Thyroid gland (tissue), 4 donors: Measurements from ENCODE around the gene POC1A. TPM values are rescaled to one million over a fixed set of nuclear protein-coding genes. Genes with fewer than 3 reads are reported as not detected.

Experiments used
- DNase-seq, 2 donors: peaks; one replicate each; pipeline ENCODE4 v3.0.0-alpha.2; 2019
- H3K27ac ChIP-seq, 3 donors: fragments of 200-600 bp; sonication (generic); 1 replicate in 2 of 3; 2 replicates in 1 of 3; pipeline ENCODE4 v1.5.1; 2016 to 2019; ENCODE audit warnings: mild to moderate bottlenecking in 1 of 3, moderate library complexity in 1 of 3
- H3K27me3 ChIP-seq: fragments of 200-600 bp; sonication (generic); one replicate; pipeline ENCODE4 v1.5.1; 2019
- H3K36me3 ChIP-seq, 2 donors: fragments of 200-600 bp; sonication (generic); one replicate each; pipeline ENCODE4 v1.5.1; 2016 to 2019
- H3K4me1 ChIP-seq, 2 donors: fragments of 200-600 bp; sonication (generic); one replicate each; pipeline ENCODE4 v1.5.1; 2017 to 2019
- H3K4me3 ChIP-seq, 3 donors: fragments of 200-600 bp; sonication (generic); replicated peaks in 1 of 3; 1 replicate in 2 of 3; 2 replicates in 1 of 3; pipeline ENCODE4 v1.5.1; 2016; ENCODE audit warnings: mild to moderate bottlenecking in 1 of 3
- H3K9me3 ChIP-seq: fragments of 200-600 bp; sonication (generic); one replicate; pipeline ENCODE4 v1.5.1; 2017
- POLR2A ChIP-seq, 2 donors: fragments of 450-650 bp; IDR thresholded peaks; one replicate each; pipeline ENCODE4 v1.6.1; 2017; ENCODE audit warnings: antibody characterized with exemption in 2 of 2, mild to moderate bottlenecking in 2 of 2, moderate library complexity in 1 of 2
- WGBS, 2 donors: methylation state at CpG; one replicate each; pipeline ENCODE4 v1.1.5; 2017; 5-methylcytosine and 5-hydroxymethylcytosine counted together
- intact Hi-C: fragments of 100-400 bp; cut with DNase I; formaldehyde crosslinking; loops from one replicate; pipeline ENCODE4 v1.15.1; 2023
- total RNA-seq, 4 donors: library from RNA; depleted of rRNA; stranded (reverse); fragments of >200 nt; gene quantifications; one replicate each; pipeline ENCODE4 v1.2.3, GENCODE V29; 2016
- TF ChIP-seq, protein P1 (sequence below), 6 experiments: fragments of 200-600 bp in 3 of 6; fragments of 450-650 bp in 3 of 6; sonication (generic) in 3 of 6; IDR thresholded peaks; one replicate each; pipeline ENCODE4 v1.5.1; 2016 to 2019; ENCODE audit warnings: antibody characterized with exemption in 6 of 6, mild to moderate bottlenecking in 2 of 6, inconsistent platforms in 1 of 6, moderate library complexity in 1 of 6

The POC1A gene
- total RNA-seq, 4 donors from 2014 or later, result 0.40 to 2.8 (median 1.5) TPM

DNA sequence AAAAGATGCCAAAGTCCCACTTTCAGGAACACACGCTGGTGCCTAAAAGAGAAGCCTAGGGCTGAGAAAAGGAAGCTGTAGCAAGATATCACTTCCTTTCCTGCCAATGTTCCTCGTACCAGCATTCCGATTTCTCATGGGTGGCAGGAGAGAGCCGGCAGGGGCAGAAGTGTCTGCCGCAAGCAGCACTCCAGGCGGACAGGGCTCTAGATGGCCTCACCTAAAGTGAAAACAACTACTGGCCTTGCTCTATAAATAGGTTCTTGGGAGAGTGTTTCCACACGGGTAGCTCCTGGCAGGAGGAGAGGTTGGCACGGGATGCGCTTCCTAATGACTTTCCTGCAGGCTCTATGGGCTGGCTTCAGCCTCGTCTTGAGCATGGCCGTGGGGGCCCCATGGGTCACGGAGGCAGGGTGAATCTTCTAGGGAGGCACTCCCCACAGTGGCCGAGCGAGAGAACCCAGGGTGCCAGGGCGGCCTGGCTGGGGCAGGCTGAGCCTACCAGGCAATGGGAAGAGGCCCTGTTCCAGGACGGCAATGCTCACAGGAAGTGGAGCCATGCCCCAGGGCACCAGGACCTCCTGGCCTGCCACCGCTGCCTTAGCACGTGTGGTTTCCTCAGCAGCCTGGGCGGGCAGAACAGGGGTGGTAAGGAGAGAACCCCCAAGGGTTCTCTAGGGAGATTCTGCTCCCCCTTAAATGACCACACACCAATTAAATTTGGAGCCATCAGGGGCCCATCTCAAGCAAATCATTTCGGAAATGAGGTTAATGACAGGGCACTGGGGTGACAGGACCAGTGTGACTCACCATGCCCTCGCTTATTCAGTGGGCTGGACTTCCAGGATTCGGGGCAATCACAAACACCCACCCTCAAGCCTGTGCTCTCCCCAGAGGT lies 83.2 kb downstream of the POC1A start:
- 43 to 61% methylated on average over 11 to 22 of the region's 22 CpGs for WGBS, 2 donors
- peaks cover 19 to 22% of the 10 kb centered on the region in 2 donors for H3K4me1 ChIP-seq
- no peak overlapping the region for H3K4me3 ChIP-seq
- peak in 1 of 2 donors; percentile 43 for TF ChIP-seq POLR2A (IDR thresholded peaks at IDR 0.05)
- TF ChIP-seq, protein P1, sequence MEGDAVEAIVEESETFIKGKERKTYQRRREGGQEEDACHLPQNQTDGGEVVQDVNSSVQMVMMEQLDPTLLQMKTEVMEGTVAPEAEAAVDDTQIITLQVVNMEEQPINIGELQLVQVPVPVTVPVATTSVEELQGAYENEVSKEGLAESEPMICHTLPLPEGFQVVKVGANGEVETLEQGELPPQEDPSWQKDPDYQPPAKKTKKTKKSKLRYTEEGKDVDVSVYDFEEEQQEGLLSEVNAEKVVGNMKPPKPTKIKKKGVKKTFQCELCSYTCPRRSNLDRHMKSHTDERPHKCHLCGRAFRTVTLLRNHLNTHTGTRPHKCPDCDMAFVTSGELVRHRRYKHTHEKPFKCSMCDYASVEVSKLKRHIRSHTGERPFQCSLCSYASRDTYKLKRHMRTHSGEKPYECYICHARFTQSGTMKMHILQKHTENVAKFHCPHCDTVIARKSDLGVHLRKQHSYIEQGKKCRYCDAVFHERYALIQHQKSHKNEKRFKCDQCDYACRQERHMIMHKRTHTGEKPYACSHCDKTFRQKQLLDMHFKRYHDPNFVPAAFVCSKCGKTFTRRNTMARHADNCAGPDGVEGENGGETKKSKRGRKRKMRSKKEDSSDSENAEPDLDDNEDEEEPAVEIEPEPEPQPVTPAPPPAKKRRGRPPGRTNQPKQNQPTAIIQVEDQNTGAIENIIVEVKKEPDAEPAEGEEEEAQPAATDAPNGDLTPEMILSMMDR (IDR thresholded peaks at IDR 0.05), result peak in 3 of 6 experiments; percentile 31 to 50 (median 33)
- intact Hi-C loops, result no loop called here
- no peaks in the 10 kb centered on the region for H3K36me3 ChIP-seq
- peak; percentile 89 to 91 for DNase-seq
- H3K9me3 ChIP-seq, result no peaks in the 10 kb centered on the region
- H3K27ac ChIP-seq, result peak overlapping the region; percentile 70 to 93 (median 82)
- no peaks in the 10 kb centered on the region for H3K27me3 ChIP-seq

DNA sequence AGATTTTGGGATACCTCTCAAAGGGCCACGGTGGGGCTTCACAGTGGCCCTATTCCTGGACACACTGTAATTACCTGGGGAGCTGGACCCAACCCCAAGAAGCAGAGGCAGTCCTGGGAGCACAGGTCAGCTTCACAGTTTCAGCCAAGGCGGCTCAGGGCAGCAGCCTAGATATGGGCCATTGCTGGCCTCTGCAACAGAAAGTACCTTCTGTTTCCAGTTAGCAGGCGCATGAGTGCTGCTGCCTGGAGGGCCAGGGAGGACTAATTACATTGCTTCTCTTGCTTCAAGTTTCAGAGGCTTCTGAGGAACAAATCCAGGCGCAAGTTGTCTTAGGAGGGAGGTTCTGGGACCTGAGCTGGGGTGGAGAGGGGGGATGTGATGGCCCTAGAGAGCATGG lies 84.4 kb downstream of the POC1A start:
- DNase-seq, result no peak
- Histone ChIP-seq H3K36me3 (no peaks in the 10 kb centered on the region), H3K27me3 (no peaks in the 10 kb centered on the region), H3K27ac (peak overlapping the region in 2 of 3 donors; percentile 82 to 93), H3K9me3 (no peaks in the 10 kb centered on the region), H3K4me3 (no peak overlapping the region), H3K4me1 (peaks cover 19 to 22% of the 10 kb centered on the region in 2 donors)
- intact Hi-C loops, result no loop called here
- TF ChIP-seq, protein P1 (IDR thresholded peaks at IDR 0.05), result no peak
- TF ChIP-seq POLR2A (IDR thresholded peaks at IDR 0.05), result no peak
- 93 to 100% methylated on average over 1 to 4 of the region's 4 CpGs for WGBS, 2 donors

DNA sequence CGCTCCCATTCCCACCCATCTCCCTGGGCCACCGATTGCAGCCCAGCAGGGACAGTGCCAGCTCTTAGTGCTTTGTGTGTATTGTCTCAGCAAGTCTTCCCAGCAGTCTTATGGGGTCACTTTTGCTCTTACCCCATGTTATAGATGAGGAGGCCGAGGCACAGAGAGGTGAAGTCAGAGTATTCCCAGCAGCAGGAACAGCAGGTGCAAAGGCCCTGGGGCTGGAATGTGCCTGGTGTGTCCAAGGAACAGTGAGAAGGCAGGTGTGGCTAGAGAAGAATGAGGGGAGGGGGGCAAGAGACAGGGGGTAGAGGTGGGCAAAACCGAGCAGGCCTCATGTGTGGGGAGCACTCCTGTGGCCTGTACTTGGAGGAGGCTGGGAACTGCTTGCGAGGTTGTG lies 85.1 kb downstream of the POC1A start:
- Histone ChIP-seq H3K27me3 (no peaks in the 10 kb centered on the region), H3K4me1 (peaks cover 19 to 22% of the 10 kb centered on the region in 2 donors), H3K9me3 (no peaks in the 10 kb centered on the region), H3K4me3 (no peak overlapping the region), H3K27ac (no peak overlapping the region), H3K36me3 (no peaks in the 10 kb centered on the region)
- 94 to 96% methylated on average over 5 of the region's 5 CpGs for WGBS, 2 donors
- intact Hi-C loops, result no loop called here
- DNase-seq, result no peak
- no peak for TF ChIP-seq POLR2A (IDR thresholded peaks at IDR 0.05)

DNA sequence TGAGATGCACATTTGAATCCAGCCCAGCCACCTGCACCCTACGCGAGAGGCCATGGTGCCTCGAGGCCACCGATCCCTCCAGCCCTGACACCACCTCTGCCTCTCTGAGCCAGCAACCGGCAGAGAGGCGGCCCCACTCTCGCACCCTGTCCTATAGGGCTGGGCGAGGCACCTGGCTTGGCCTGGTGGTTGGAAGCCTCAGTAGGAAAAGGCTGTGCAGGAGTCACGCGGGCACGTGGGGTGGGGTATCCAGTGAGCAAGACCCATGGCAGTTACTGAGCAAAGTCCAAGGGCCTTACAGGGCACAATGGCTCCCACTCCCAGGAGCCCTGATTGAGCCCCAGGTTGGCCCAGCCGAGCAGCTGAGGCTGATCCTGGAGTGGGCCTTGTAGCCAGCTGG lies 85.5 kb downstream of the POC1A start:
- Histone ChIP-seq H3K4me1 (peaks cover 19 to 22% of the 10 kb centered on the region in 2 donors), H3K27ac (no peak overlapping the region), H3K9me3 (no peaks in the 10 kb centered on the region), H3K27me3 (no peaks in the 10 kb centered on the region), H3K36me3 (no peaks in the 10 kb centered on the region), H3K4me3 (no peak overlapping the region)
- DNase-seq, result no peak
- intact Hi-C loops, result no loop called here
- TF ChIP-seq, protein P1 (IDR thresholded peaks at IDR 0.05), result no peak
- no peak for TF ChIP-seq POLR2A (IDR thresholded peaks at IDR 0.05)
- 94% methylated on average over 12 of the region's 12 CpGs for WGBS, 2 donors

DNA sequence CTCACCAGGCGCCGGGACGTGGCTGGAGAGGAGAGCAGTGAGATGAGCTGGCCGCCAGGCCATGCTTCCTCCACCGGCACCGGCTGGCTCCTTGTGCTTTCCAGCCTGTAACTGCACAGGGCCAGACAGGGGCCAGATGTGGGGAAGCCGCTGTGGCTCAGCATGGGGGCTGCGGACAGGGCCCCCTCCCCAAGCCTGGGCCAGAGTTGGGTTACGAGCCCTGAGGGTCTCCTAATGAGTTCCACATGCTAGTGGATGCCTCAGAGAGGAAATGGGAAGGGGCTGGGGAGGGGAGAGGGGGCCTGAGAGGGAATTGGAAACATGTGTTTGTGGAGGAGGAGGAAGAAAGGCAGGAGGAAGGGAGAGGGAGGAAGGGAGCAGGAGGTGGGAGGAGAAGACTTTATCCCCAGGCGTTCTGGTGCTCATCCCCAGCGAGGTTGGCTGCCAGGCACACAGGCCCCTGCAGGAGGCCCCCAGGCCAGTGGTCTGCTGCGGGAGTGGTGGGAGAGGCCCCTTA lies 86.1 kb downstream of the POC1A start:
- TF ChIP-seq, protein P1 (IDR thresholded peaks at IDR 0.05), result no peak
- TF ChIP-seq POLR2A (IDR thresholded peaks at IDR 0.05), result no peak
- H3K36me3 ChIP-seq, result no peaks in the 10 kb centered on the region
- DNase-seq, result no peak
- no peaks in the 10 kb centered on the region for H3K9me3 ChIP-seq
- no peak overlapping the region for H3K27ac ChIP-seq
- no peaks in the 10 kb centered on the region for H3K27me3 ChIP-seq
- 76 to 78% methylated on average over 9 to 12 of the region's 12 CpGs for WGBS, 2 donors
- no peak overlapping the region for H3K4me3 ChIP-seq
- intact Hi-C loops, result no loop called here
- H3K4me1 ChIP-seq, result peaks cover 19 to 22% of the 10 kb centered on the region in 2 donors
